Lung (tissue), 12 donors: ENCODE measurements around the gene FAM3A. TPM values are rescaled to one million over a fixed set of nuclear protein-coding genes. Genes with fewer than 3 reads are reported as not detected.

Experiments
- ATAC-seq: fragments of 200-7000 bp; cut with Tn5 transposase; one replicate; pipeline ENCODE4 v1.9.1; 2020; ENCODE audit warnings: moderate number of reproducible peaks; ENCODE audit not compliant: insufficient read depth, low FRiP score
- DNase-seq, 3 donors: peaks; one replicate each; pipeline ENCODE4 v3.0.0-alpha.2; 2013 to 2017
- H3K27ac ChIP-seq, 2 donors: one replicate each; pipeline ENCODE4 v1.5.1; 2013; ENCODE audit warnings: mild to moderate bottlenecking in 2 of 2, moderate library complexity in 2 of 2, control low read depth in 1 of 2, inconsistent platforms in 1 of 2, low read depth in 1 of 2, low read length in 1 of 2
- H3K27me3 ChIP-seq, 3 donors: one replicate each; pipeline ENCODE4 v1.5.1; 2013; ENCODE audit warnings: low read length in 2 of 3; ENCODE audit not compliant: control insufficient read depth in 3 of 3, insufficient read depth in 3 of 3
- H3K36me3 ChIP-seq, 4 donors: one replicate each; pipeline ENCODE4 v1.5.1; 2013; ENCODE audit warnings: low read length in 4 of 4, mild to moderate bottlenecking in 1 of 4, moderate library complexity in 1 of 4; ENCODE audit not compliant: control insufficient read depth in 4 of 4, insufficient read depth in 4 of 4
- H3K4me1 ChIP-seq, 5 donors: one replicate each; pipeline ENCODE4 v1.5.1; 2013; ENCODE audit warnings: low read length in 5 of 5, mild to moderate bottlenecking in 2 of 5, moderate library complexity in 1 of 5; ENCODE audit not compliant: control insufficient read depth in 5 of 5, insufficient read depth in 5 of 5
- H3K4me3 ChIP-seq: one replicate; pipeline ENCODE4 v1.5.1; 2013; ENCODE audit warnings: mild to moderate bottlenecking, control low read depth, moderate library complexity
- H3K9ac ChIP-seq, 2 donors: one replicate each; pipeline ENCODE4 v1.5.1; 2013; ENCODE audit warnings: low read length in 2 of 2, control low read depth in 1 of 2; ENCODE audit not compliant: insufficient read depth in 1 of 2
- H3K9me3 ChIP-seq, 4 donors: one replicate each; pipeline ENCODE4 v1.5.1; 2013; ENCODE audit warnings: low read length in 3 of 4, mild to moderate bottlenecking in 1 of 4, moderate library complexity in 1 of 4; ENCODE audit not compliant: control insufficient read depth in 4 of 4, insufficient read depth in 3 of 4
- WGBS, 2 donors: extraction: QIAGEN DNeasy Blood & Tissue Kit; methylation state at CpG; one replicate each; pipeline ENCODE4 v1.1.7; 2013; 5-methylcytosine and 5-hydroxymethylcytosine counted together
- polyA plus RNA-seq, 2 donors: library from polyadenylated mRNA; stranded (reverse); fragments of 200-250 nt; gene quantifications; one replicate each; pipeline ENCODE4 v1.2.1, GENCODE V29; 2013
- total RNA-seq, 2 donors: library from RNA; depleted of rRNA in 1 of 2; stranded (reverse); fragments of >200 nt in 1 of 2; gene quantifications; one replicate each; pipeline ENCODE4 v1.2.1, GENCODE V29; 2014 to 2021
- TF ChIP-seq, protein P1 (sequence below): IDR thresholded peaks from 2 replicates; pipeline ENCODE4 v1.5.1; 2012; ENCODE audit warnings: mild to moderate bottlenecking; ENCODE audit errors: control extremely low read depth, extremely low read depth
- donor health status: control.
- donor health status: control.
- donor health status: Bipolar disorder and iron deficiency.
- donor health status: healthy.
- donor health status: DM: yes; HTN: yes; CAD: no.

FAM3A gene
- total and polyA plus RNA-seq, 4 donors: 21.5 to 61.2 (median 46.2) TPM

- TF ChIP-seq, protein P1, sequence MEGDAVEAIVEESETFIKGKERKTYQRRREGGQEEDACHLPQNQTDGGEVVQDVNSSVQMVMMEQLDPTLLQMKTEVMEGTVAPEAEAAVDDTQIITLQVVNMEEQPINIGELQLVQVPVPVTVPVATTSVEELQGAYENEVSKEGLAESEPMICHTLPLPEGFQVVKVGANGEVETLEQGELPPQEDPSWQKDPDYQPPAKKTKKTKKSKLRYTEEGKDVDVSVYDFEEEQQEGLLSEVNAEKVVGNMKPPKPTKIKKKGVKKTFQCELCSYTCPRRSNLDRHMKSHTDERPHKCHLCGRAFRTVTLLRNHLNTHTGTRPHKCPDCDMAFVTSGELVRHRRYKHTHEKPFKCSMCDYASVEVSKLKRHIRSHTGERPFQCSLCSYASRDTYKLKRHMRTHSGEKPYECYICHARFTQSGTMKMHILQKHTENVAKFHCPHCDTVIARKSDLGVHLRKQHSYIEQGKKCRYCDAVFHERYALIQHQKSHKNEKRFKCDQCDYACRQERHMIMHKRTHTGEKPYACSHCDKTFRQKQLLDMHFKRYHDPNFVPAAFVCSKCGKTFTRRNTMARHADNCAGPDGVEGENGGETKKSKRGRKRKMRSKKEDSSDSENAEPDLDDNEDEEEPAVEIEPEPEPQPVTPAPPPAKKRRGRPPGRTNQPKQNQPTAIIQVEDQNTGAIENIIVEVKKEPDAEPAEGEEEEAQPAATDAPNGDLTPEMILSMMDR: no peak
- Histone ChIP-seq H3K27ac (no peak overlapping the region), H3K9me3 (peaks cover 0 to 7% (median 0%) of the 10 kb centered on the region in 4 donors), H3K36me3 (peaks cover 2 to 29% (median 7%) of the 10 kb centered on the region in 4 donors), H3K27me3 (no peaks in the 10 kb centered on the region), H3K4me1 (peaks cover 0 to 6% (median 0%) of the 10 kb centered on the region in 5 donors), H3K4me3 (no peak overlapping the region), H3K9ac (no peak overlapping the region)
- ATAC-seq (no peak), DNase-seq (no peak)
- 94 to 98% methylated on average over 19 to 28 of the region's 28 CpGs for WGBS, 2 donors
Observed at GRCh38 chrX:154464806-154465365, 51.1 kb downstream of the FAM3A start.

- DNase-seq (no peak), ATAC-seq (no peak)
- peaks cover 2 to 23% (median 6%) of the 10 kb centered on the region in 4 donors for H3K36me3 ChIP-seq
- no peak overlapping the region for H3K9ac ChIP-seq
- 90 to 91% methylated on average over 12 to 36 of the region's 36 CpGs for WGBS, 2 donors
- H3K4me3 ChIP-seq: no peak overlapping the region
- TF ChIP-seq, protein P1: no peak
- H3K27me3 ChIP-seq: no peaks in the 10 kb centered on the region
- H3K4me1 ChIP-seq: peaks cover 0 to 10% (median 0%) of the 10 kb centered on the region in 5 donors
- H3K27ac ChIP-seq: no peak overlapping the region
- H3K9me3 ChIP-seq: peaks cover 0 to 5% (median 0%) of the 10 kb centered on the region in 4 donors
Observed at GRCh38 chrX:154463611-154464220, 52.3 kb downstream of the FAM3A start.

- Histone ChIP-seq H3K4me3 (no peak overlapping the region), H3K27ac (no peak overlapping the region), H3K4me1 (peaks cover 0 to 10% (median 0%) of the 10 kb centered on the region in 5 donors), H3K27me3 (no peaks in the 10 kb centered on the region), H3K36me3 (peaks cover 2 to 12% (median 6%) of the 10 kb centered on the region in 4 donors), H3K9me3 (no peaks in the 10 kb centered on the region), H3K9ac (no peak overlapping the region)
- TF ChIP-seq, protein P1: no peak
- ATAC-seq (no peak), DNase-seq (no peak)
- WGBS, 2 donors: 86 to 88% methylated on average over 1 to 8 of the region's 8 CpGs
Observed at GRCh38 chrX:154462396-154462795, 53.6 kb downstream of the FAM3A start.
